Measurements from ENCODE around the gene RRAGC.

DNA sequence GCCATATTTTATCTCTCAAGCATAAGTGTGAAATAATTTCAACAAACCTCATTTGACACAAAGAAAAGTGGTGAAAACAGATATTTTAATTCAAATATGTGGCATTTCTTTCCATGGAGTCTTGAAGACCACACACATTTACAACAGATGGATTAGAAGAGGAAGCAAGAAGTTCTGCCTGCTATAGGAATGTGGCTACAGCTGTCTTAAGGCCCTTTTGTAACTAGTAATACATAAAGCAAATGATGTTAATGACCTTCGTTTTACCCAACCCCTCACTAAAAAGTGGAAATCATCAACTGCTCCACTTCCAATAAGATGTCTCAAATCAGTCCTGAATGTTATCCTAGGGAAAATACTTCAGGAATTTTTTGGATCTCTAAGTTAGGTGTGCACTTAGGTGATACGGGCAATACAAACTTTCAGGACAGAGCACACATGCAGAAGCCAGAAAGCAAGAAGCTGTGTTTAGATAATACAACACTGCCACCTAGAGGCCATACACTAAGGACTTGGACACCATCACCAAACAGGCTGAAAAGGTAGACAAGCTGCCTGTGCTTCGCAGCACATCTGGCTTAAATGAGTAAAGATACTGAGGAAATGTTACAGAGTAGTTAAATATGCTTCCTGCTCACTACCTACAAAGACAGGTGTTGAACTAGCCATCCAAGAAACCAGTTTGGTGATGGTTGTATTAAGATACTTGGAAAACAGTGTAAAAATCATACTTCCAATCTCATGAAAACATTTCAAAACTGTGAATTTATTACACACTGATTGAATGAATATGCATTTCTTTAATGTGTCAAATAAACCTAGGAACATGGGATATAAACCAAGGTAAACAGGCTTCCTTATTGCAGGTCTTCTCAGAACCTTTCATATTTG, 24.4 kb downstream of the RRAGC start:
- TF ChIP-seq, protein P1, sequence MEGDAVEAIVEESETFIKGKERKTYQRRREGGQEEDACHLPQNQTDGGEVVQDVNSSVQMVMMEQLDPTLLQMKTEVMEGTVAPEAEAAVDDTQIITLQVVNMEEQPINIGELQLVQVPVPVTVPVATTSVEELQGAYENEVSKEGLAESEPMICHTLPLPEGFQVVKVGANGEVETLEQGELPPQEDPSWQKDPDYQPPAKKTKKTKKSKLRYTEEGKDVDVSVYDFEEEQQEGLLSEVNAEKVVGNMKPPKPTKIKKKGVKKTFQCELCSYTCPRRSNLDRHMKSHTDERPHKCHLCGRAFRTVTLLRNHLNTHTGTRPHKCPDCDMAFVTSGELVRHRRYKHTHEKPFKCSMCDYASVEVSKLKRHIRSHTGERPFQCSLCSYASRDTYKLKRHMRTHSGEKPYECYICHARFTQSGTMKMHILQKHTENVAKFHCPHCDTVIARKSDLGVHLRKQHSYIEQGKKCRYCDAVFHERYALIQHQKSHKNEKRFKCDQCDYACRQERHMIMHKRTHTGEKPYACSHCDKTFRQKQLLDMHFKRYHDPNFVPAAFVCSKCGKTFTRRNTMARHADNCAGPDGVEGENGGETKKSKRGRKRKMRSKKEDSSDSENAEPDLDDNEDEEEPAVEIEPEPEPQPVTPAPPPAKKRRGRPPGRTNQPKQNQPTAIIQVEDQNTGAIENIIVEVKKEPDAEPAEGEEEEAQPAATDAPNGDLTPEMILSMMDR (IDR thresholded peaks at IDR 0.05) = peak; percentile 56 to 68
- TF ChIP-seq POLR2A (IDR thresholded peaks at IDR 0.05) (no peak), POLR2AphosphoS5 (IDR thresholded peaks at IDR 0.05) (no peak)

All from suprapubic skin (tissue), 4 donors.